Stimulated activated CD8-positive, alpha-beta memory T cell treated with anti-CD3 and anti-CD28 coated beads, Interleukin-12 subunit alpha, Interleukin-12 subunit beta, amount 100 ng/mL, for 24 hours (primary cell): ENCODE data around the gene RAD17.
"Not testable (repeated sequence)": the region's sequence is repeated elsewhere in the genome, so short reads cannot be mapped to it uniquely, and the experiment has no call there.

Experiments
- DNase-seq: peaks from one replicate; pipeline ENCODE4 v3.0.0-alpha.2; 2020; ENCODE audit errors: extremely low read depth

Gene RAD17

GRCh38 chr5:69374911-69375446 is 5.4 kb downstream of the RAD17 start:
- DNase-seq: no peak

DNA sequence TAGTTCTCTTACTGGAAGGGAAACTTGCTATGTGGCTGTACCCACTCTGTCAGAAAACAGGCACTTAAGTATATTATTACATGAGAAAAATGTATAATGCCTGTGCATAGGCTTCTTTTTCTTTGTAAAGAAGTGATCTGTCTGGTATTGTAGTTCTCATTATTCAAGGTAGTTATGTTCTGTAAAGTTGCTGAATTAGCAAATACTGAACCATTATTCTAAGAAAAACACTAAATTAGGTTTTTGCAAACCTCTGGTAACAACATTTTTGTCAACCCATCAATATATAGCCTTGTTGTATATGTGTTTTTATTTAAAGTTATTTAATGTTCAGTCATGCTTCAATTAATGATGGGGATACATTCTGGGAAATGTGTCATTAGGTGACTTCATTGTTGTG is 8.8 kb downstream of the RAD17 start:
- no peak for DNase-seq

DNA sequence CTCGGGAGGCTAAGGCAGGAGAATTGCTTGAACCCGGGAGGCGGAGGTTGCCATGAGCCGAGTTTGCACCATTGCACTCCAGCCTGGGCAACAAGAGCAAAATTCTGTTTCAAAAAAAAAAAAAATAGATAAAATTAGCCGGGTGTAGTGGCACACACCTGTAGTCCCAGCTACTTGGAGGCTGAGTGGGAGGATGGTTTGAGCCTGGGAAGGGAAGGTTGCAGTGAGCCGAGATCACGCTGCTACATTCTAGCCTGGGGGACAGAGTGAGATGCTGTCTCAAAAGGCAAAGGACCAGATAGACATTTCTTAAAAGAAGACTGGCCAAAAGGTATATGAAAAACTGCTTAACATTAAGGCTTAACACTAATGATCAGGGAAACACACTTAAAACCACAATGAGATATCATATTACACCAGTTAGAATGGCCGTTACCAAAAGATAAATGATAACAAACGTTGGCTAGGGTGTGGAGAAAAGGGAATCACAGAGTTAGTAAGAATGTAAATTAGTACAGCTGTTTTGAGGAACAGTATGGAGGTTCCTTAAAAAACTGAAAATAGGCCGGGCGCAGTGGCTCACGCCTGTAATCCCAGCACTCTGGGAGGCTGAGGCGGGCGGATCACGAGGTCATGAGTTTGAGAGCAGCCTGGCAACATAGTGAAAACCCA is 35.2 kb downstream of the RAD17 start:
- no peak for DNase-seq

- DNase-seq: peak; percentile 5
Observed at GRCh38 chr5:69414885-69415583, 45.4 kb downstream of the RAD17 start, which contains the start of gene MARVELD2. TSS of gene MARVELD2 (plus strand) at chr5:69415116. CDS start at chr5:69419386, 4,270 bp downstream.

DNA sequence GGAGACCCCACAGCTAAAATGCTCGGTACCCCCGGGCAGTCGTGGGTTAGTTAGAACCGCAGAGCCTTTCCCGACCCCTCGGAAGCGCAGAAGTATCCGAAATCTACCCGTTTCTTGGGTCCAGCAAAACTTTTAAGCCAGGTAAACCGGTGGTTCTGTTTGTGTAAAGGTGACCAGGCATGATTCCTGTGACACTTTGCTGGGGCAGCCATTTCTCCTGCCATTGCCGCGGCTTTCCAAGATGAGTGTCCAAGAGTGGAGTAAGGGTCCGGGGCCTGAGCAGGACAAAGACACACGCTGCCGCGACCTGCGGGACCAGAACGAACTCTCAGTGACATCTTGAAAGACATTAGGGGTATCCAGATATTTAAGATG is 46.0 kb downstream of the RAD17 start:
- DNase-seq: no peak

GRCh38 chr5:69416180-69416579 is 46.6 kb downstream of the RAD17 start:
- DNase-seq: no peak

- DNase-seq: no peak
Observed at GRCh38 chr5:69416699-69417098, 47.1 kb downstream of the RAD17 start.

- no peak for DNase-seq
Observed at GRCh38 chr5:69418554-69418953, 48.9 kb downstream of the RAD17 start.

DNA sequence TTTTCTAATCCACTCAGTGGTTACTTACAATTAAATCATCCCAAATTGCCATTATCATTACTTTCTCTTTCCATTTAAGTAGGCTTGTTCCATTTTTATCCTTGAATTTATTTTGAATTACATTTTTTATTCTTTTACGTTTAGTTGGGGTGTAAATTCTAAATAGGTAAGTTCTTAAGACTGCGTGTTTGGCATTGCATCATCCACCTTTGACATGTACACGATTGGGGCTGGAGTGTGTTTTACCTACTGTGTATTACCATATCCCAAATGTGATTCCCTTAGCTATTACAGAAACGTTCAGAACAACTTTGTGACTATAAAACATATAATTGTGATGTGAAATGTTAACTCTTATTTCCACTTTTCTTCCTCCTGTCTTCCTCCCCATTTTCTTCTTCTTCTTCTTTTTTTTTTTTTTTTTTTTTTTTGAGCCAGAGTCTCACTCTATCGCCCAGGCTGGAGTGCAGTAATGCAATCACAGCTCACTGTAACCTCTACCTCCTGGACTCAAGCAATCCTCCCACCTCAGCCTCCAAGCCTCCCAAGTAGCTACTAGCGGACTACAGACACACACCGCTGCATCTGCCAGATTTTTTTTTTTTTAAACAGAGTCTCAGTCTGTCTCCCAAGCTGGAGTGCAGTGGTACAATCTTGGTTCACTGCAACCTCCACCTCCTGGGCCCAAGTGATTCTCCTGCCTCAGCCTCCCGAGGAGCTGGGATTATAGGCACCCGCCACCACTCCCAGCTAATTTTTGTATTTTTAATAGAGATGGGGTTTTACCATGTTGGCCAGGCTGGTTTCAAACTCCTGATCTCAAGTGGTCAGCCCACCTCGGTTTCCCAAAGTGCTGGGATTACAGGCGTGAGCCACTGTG is 62.0 kb downstream of the RAD17 start:
- DNase-seq: no peak

DNA sequence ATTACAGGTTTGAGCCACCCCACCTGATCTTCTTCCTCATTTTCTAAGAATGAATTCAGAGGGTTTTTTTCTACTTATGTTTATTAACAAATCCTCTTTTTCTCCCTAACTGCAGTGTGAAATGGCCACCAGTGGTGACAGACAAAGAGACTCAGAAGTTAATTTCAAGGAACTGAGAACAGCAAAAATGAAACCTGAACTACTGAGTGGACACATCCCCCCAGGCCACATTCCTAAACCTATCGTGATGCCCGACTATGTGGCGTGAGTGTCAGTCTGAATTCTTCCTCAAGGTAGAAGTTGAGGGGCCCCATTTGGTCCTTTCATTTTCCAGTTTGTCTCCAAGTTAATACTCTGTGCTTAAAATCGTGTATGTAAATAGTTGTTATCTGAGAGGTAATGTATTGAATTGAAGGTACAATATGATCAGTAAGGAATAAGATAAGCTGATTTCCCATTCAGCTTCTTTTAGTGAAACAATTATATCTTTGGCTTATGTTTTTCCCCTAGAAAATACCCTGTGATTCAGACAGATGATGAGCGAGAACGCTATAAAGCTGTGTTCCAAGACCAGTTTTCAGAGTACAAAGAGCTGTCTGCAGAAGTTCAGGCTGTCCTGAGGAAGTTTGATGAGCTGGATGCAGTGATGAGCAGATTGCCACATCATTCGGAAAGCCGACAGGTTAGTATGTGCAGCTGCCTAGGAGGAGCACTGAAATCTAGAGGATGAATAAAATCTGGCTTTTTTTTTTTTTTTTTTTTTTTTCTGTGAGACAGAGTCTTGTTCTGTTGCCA is 63.0 kb downstream of the RAD17 start:
- no peak for DNase-seq

- DNase-seq: not testable (repeated sequence)
Observed at GRCh38 chr5:69435276-69435884, 65.8 kb downstream of the RAD17 start.

DNA sequence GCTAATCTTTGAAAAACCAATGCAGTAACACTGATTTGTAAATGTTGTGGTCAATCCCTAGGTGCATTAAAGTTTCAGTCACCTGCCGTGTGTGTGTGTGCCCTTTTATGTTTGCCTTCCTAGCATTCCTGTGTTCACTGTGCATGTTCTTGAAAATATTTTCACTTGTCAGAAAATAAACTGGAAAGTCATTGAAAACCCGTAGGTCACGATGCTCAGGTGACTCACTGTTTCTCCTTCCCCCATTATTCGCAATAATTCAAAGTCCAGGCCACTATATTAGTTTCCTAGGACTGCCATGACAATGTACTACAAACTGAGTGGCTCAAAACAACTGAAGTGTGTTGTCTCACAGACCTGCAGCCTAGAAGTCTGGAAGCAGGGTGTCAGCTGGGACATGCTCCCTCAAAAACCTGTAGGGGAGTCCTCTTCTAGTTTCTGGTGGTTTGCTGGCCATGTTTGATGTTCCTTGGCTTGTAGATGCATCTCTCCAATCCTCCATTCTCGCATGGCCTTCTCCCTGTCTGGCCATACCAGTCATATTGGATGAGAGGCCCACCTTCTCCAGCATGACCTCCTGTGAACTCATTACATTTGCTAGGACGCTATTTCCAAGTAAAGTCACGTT is 74.6 kb downstream of the RAD17 start:
- no peak for DNase-seq

DNA sequence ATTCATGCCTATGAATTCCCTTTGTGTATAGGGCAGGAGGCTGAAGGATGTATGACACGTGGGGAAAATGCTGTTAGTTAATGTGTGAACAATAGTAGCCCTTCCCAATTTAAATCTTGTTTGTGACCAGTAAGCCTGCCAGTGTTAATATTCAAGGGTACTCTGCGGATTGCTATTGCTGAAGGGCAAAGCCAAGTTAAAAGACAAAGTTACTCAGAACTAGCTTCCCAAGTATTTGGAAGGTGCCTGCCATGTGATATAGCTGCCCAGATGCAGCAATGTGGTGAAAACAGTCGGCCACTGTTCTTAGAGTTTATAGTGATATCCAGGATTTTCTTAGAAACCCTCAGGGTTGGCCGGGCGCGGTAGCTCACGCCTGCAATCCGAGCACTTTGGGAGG is 79.9 kb downstream of the RAD17 start:
- DNase-seq: no peak

GRCh38 chr5:69450116-69450515 is 80.5 kb downstream of the RAD17 start:
- DNase-seq: no peak

- DNase-seq: not testable (repeated sequence)
Observed at GRCh38 chr5:69450527-69450926, 80.9 kb downstream of the RAD17 start.

DNA sequence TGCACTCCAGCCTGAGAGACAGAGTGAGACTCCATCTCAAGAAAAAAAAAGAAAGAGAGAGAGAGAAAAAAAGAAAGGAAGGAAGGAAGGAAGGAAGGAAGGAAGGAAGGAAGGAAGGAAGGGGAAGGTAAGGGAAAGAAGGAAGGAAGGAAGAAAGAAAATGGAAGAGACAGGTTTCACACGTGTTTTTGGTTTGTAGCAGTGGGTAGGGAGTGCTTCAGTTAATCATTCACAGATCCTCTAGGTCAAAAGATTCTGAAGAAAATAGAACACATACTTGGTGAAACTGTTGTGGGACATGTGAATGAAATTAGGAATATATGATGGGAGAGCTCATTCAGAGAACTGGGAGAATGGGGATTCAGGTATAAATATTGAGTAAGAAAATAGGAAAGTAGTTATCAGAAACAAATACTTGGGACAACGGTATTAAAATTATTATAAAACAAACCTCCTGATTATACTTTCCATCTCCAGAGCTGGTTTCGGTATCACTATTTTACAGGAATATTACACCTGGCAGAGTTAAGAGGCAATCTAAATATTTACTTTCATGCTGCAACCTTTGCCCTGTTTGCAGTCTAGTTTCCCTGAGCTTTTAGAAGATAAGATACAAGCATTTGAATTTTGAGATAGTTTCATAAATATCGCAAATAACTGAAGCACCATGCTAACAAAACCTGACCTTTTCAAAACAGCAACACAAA is 82.5 kb downstream of the RAD17 start:
- DNase-seq: no peak

DNA sequence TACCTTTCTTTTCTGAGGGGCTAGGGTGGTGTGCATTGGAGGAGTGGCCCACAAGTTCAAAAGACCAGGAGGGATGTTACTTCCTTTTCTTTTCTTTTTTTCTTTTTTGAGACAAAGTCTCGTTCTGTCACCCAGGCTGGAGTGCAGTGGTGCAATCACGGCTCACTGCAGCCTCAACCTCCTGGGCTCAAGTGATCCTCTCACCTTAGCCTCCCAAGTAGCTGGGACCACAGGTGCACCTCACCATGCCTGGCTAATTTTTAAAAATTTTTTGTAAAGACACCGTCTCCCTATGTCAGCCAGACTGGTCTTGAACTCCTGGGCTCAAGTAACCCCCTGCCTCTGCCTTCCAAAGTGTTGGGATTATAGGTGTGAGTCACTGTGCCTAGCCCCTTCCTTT is 83.9 kb downstream of the RAD17 start:
- DNase-seq: not testable (repeated sequence)

- DNase-seq: no peak
Observed at GRCh38 chr5:69454460-69455249, 85.0 kb downstream of the RAD17 start.

DNA sequence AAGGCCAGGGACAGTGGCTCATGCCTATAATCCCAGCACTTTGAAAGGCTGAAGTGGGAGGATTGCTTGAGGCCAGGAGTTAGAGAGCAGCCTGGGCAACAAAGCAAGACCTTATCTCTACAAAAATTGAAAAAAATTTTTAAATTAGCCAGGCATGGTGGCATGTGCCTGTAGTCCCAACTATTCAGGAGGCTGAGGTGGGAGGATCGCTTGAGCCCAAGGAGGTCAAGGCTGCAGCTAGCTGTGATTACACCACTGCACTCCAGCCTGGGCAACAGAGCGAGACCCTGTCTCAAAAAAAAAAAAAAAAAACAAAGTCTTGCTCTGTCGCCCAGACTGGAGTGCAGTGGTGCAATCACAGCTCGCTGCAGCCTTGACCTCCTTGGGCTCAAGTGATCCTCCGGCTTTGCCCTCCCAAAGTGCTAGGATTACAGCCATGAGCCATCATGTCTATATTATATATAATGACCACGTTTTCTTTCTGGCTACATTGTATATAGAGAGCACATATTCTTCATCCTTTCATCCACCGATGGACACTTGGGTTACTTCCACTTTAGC is 85.9 kb downstream of the RAD17 start:
- DNase-seq: not testable (repeated sequence)
